CD4-positive, alpha-beta memory T cell (primary cell): ENCODE measurements around the gene PAQR5. TPM values are rescaled to one million over a fixed set of nuclear protein-coding genes. Genes with fewer than 3 reads are reported as not detected.

Experiments
- CTCF ChIA-PET: fragments of 350-600 bp; sonication (Branson Sonifier 250); formaldehyde crosslinking; loops from one replicate; lab custom pipeline; 2021; ENCODE audit warnings: inconsistent platforms; ENCODE audit not compliant: partially characterized antibody; lab: Charles Lee
- POLR2A ChIA-PET: fragments of 350-600 bp; sonication (Branson Sonifier 250); formaldehyde crosslinking; loops from one replicate; lab custom pipeline; 2021; ENCODE audit not compliant: partially characterized antibody; lab: Charles Lee
- DNase-seq, 5 donors: peaks; one replicate each; pipeline versions ENCODE4 v3.0.0 to v3.0.0-alpha.2; 2020 to 2022; ENCODE audit warnings: mixed read lengths in 1 of 5
- H3K27ac ChIP-seq: one replicate; pipeline ENCODE4 v1.7.0; 2013; ENCODE audit warnings: low read depth, low read length
- H3K27me3 ChIP-seq: 2 replicates; pipeline ENCODE4 v1.7.0; 2013; ENCODE audit warnings: mild to moderate bottlenecking, low read length, moderate library complexity; ENCODE audit not compliant: insufficient read depth
- H3K36me3 ChIP-seq: 2 replicates; pipeline ENCODE4 v1.7.0; 2013; ENCODE audit warnings: mild to moderate bottlenecking, low read length, moderate library complexity; ENCODE audit not compliant: insufficient read depth
- H3K4me1 ChIP-seq: 2 replicates; pipeline ENCODE4 v1.7.0; 2013; ENCODE audit warnings: mild to moderate bottlenecking, low read length, moderate library complexity; ENCODE audit not compliant: insufficient read depth
- H3K4me3 ChIP-seq, 2 donors: one replicate each; pipeline ENCODE4 v1.7.0; 2013; ENCODE audit warnings: low read length in 2 of 2, mild to moderate bottlenecking in 1 of 2
- H3K9me3 ChIP-seq, 2 donors: one replicate each; pipeline ENCODE4 v1.7.0; 2013; ENCODE audit warnings: low read length in 2 of 2, control low read depth in 1 of 2; ENCODE audit not compliant: control insufficient read depth in 1 of 2
- H3K27ac Mint-ChIP-seq, 7 donors: one replicate each; pipeline ENCODE4 v1.8.0; 2020 to 2021; ENCODE audit warnings: mixed read lengths in 7 of 7, mild to moderate bottlenecking in 6 of 7, inconsistent platforms in 3 of 7, moderate library complexity in 3 of 7
- H3K27me3 Mint-ChIP-seq, 2 donors: one replicate each; pipeline ENCODE4 v1.8.0; 2020 to 2021; ENCODE audit warnings: mixed read lengths in 2 of 2
- H3K36me3 Mint-ChIP-seq, 2 donors: one replicate each; pipeline ENCODE4 v1.8.0; 2020 to 2021; ENCODE audit warnings: mixed read lengths in 2 of 2, inconsistent platforms in 1 of 2, mild to moderate bottlenecking in 1 of 2
- H3K4me1 Mint-ChIP-seq, 4 donors: one replicate each; pipeline ENCODE4 v1.8.0; 2020 to 2021; ENCODE audit warnings: mixed read lengths in 4 of 4, mild to moderate bottlenecking in 1 of 4
- H3K4me3 Mint-ChIP-seq, 8 donors: one replicate each; pipeline ENCODE4 v1.8.0; 2020 to 2021; ENCODE audit warnings: mixed read lengths in 8 of 8, mild to moderate bottlenecking in 7 of 8, moderate library complexity in 6 of 8, inconsistent platforms in 3 of 8
- H3K9me3 Mint-ChIP-seq, 8 donors: one replicate each; pipeline ENCODE4 v1.8.0; 2020 to 2021; ENCODE audit warnings: mixed read lengths in 8 of 8, mild to moderate bottlenecking in 5 of 8, inconsistent platforms in 3 of 8, moderate library complexity in 1 of 8
- intact Hi-C: fragments of 100-400 bp; cut with micrococcal nuclease; formaldehyde crosslinking; loops from one replicate; pipeline ENCODE4 v1.15.1; 2023
- polyA plus RNA-seq, 2 donors: library from polyadenylated mRNA; unstranded; fragments of 300-500 nt; fragmentation: Illumina TruSeq; gene quantifications; one replicate each; pipeline ENCODE4 v1.2.3, GENCODE V29; 2021
- total RNA-seq, 2 experiments: library from RNA; stranded (reverse); gene quantifications; one replicate each; pipeline ENCODE4 v1.2.3, GENCODE V29; 2021

The PAQR5 gene, protein sequence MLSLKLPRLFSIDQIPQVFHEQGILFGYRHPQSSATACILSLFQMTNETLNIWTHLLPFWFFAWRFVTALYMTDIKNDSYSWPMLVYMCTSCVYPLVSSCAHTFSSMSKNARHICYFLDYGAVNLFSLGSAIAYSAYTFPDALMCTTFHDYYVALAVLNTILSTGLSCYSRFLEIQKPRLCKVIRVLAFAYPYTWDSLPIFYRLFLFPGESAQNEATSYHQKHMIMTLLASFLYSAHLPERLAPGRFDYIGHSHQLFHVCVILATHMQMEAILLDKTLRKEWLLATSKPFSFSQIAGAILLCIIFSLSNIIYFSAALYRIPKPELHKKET
- total RNA-seq (under 1 TPM in 1 of 2 experiments, not detected in 1; 0.20 TPM), polyA plus RNA-seq (not detected)

GRCh38 chr15:69298697-69299441, at the start of gene PAQR5:
TSS of gene PAQR5 (plus strand) at chr15:69298912. CDS start at chr15:69360081, 61,169 bp downstream.
- Mint-ChIP-seq H3K9me3 (no peaks in the 10 kb centered on the region), H3K4me3 (peak within 1 kb of the TSS; percentile 12 to 71 (median 58)), H3K27ac (no peak within 1 kb of the TSS), H3K36me3 (no peaks in the 10 kb centered on the region), H3K27me3 (peaks cover 19 to 49% of the 10 kb centered on the region in 2 donors), H3K4me1 (peaks cover 0 to 4% (median 3%) of the 10 kb centered on the region in 4 donors)
- H3K4me1 ChIP-seq, result no peaks in the 10 kb centered on the region
- no peak within 1 kb of the TSS for H3K4me3 ChIP-seq
- ChIA-PET POLR2A (no interaction called here), CTCF (no interaction called here)
- peaks cover 17% of the 10 kb centered on the region for H3K27me3 ChIP-seq
- intact Hi-C loops, result no loop called here
- H3K9me3 ChIP-seq, result no peaks in the 10 kb centered on the region
- H3K27ac ChIP-seq, result no peak within 1 kb of the TSS
- no peak for DNase-seq
- no peaks in the 10 kb centered on the region for H3K36me3 ChIP-seq

- intact Hi-C loops, result no loop called here
- ChIA-PET CTCF (no interaction called here), POLR2A (no interaction called here)
- Mint-ChIP-seq H3K4me1 (no peaks in the 10 kb centered on the region), H3K27ac (no peak overlapping the region), H3K27me3 (no peaks in the 10 kb centered on the region), H3K9me3 (peaks cover 0 to 2% (median 0%) of the 10 kb centered on the region in 8 donors), H3K4me3 (no peak overlapping the region), H3K36me3 (peaks cover 2 to 14% of the 10 kb centered on the region in 2 donors)
- Histone ChIP-seq H3K4me1 (no peaks in the 10 kb centered on the region), H3K36me3 (no peaks in the 10 kb centered on the region), H3K4me3 (no peak overlapping the region), H3K9me3 (no peaks in the 10 kb centered on the region), H3K27ac (no peak overlapping the region), H3K27me3 (no peaks in the 10 kb centered on the region)
- no peak for DNase-seq
Measured at GRCh38 chr15:69253156-69253555, 45.6 kb upstream of the PAQR5 start.

DNA sequence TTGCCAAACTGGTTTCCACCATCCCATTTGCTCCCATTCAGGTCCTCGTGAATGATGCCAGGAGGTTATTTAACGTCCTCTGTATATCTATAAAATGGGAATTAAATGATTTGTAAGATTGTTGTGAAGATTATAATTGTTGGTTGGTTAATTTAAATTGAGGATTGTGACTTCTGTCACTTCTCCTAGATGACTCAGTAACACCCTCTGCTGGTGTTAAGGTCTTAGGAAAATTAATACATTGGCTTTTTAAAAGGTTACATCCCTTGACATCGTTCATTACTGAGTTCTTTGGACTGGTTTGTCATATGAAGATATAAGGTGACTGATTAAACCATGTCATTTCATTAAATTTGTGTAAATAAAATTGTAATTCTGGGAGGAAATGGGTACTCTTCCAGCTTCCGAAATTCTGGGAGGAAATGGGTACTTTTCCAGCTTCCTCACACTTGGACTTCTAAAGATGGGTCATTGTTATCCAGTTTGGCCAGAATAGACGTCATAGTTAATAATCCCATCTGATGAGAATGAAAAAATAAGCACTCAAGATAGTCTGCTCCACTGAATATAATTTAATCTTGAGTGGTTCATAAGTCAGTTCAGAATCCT, 33.3 kb upstream of the PAQR5 start:
- no peaks in the 10 kb centered on the region for H3K27me3 ChIP-seq
- H3K4me1 Mint-ChIP-seq, result no peaks in the 10 kb centered on the region
- no peaks in the 10 kb centered on the region for H3K36me3 ChIP-seq
- peak in 4 of 5 donors; percentile 6 to 20 (median 14) for DNase-seq
- H3K9me3 ChIP-seq, result no peaks in the 10 kb centered on the region
- no peaks in the 10 kb centered on the region for H3K9me3 Mint-ChIP-seq
- H3K36me3 Mint-ChIP-seq, result peaks cover 3 to 11% of the 10 kb centered on the region in 2 donors
- no peaks in the 10 kb centered on the region for H3K27me3 Mint-ChIP-seq
- no peak overlapping the region for H3K4me3 Mint-ChIP-seq
- intact Hi-C loops, result no loop called here
- H3K27ac Mint-ChIP-seq, result no peak overlapping the region
- no peaks in the 10 kb centered on the region for H3K4me1 ChIP-seq
- H3K27ac ChIP-seq, result no peak overlapping the region
- CTCF ChIA-PET, result interaction anchor here (0.7 to 2.4 kb wide), 5 partner anchors 24 to 209 kb away, joined by 3 to 9 read pairs (median 5); no protein-coding TSS in a partner anchor
- POLR2A ChIA-PET, result no interaction called here
- H3K4me3 ChIP-seq, result no peak overlapping the region

- no peaks in the 10 kb centered on the region for H3K27me3 ChIP-seq
- H3K9me3 ChIP-seq, result no peaks in the 10 kb centered on the region
- Mint-ChIP-seq H3K9me3 (no peaks in the 10 kb centered on the region), H3K4me1 (no peaks in the 10 kb centered on the region), H3K27me3 (peaks cover 0 to 3% of the 10 kb centered on the region in 2 donors), H3K27ac (no peak overlapping the region), H3K36me3 (peaks cover 0 to 7% of the 10 kb centered on the region in 2 donors), H3K4me3 (no peak overlapping the region)
- no peak for DNase-seq
- H3K36me3 ChIP-seq, result no peaks in the 10 kb centered on the region
- intact Hi-C loops, result no loop called here
- ChIA-PET POLR2A (no interaction called here), CTCF (interaction anchor here (1.1 kb wide), 1 partner anchor 11 kb away, joined by 4 read pairs; no protein-coding TSS in a partner anchor)
- H3K4me1 ChIP-seq, result no peaks in the 10 kb centered on the region
- H3K4me3 ChIP-seq, result no peak overlapping the region
- no peak overlapping the region for H3K27ac ChIP-seq
Measured at GRCh38 chr15:69271217-69271616, 27.5 kb upstream of the PAQR5 start.

DNA sequence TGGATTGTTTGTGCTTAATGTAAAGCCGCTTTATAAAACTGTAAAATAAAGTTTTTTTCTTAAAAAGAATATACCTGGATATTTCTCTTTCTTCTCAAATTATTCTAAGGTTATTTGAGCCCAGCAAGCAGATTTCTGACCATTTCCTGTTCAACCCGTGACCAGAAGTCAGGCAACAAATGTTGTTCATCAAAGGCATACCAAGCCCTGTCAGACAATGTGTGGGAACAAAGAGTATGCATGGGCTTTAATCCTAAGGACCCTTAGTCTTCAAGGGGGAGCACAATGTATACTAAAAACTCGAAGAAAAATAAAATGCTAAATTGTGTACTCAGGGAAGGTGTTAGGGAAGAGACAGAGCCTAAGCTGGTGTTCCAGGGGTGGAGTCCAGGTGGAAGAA, 26.6 kb upstream of the PAQR5 start:
- ChIA-PET POLR2A (no interaction called here), CTCF (no interaction called here)
- Histone ChIP-seq H3K27ac (no peak overlapping the region), H3K4me3 (no peak overlapping the region), H3K27me3 (no peaks in the 10 kb centered on the region), H3K4me1 (no peaks in the 10 kb centered on the region), H3K9me3 (no peaks in the 10 kb centered on the region), H3K36me3 (no peaks in the 10 kb centered on the region)
- Mint-ChIP-seq H3K27me3 (peaks cover 3% of the 10 kb centered on the region in 2 donors), H3K9me3 (peaks cover 0 to under 1% (median 0%) of the 10 kb centered on the region in 8 donors), H3K27ac (no peak overlapping the region), H3K36me3 (peaks cover 0 to 3% of the 10 kb centered on the region in 2 donors), H3K4me3 (no peak overlapping the region), H3K4me1 (no peaks in the 10 kb centered on the region)
- no peak for DNase-seq
- intact Hi-C loops, result no loop called here

DNA sequence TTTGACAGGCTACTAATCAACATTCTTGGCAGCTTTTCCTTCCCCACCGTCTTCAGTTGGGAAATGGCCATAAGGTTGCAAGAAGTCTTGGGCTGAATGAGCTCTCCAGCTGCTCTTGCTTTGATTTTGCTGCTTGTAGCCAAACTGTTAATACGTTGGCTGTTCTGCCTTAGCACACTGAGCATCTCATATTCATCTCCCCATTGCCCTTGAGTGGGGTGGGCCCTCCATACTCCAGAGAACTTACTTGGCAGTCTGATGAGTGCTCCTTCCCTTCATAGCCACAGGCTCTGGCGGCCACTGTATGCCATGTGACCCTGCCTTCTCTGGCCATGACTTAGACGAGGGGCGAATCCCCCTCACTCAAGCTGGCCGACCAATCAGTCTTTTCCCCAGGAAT, 25.8 kb upstream of the PAQR5 start:
- ChIA-PET POLR2A (no interaction called here), CTCF (no interaction called here)
- no peaks in the 10 kb centered on the region for H3K4me1 ChIP-seq
- Mint-ChIP-seq H3K27ac (no peak overlapping the region), H3K9me3 (peaks cover 0 to 2% (median 0%) of the 10 kb centered on the region in 8 donors), H3K4me3 (no peak overlapping the region), H3K27me3 (peaks cover 3% of the 10 kb centered on the region in 2 donors), H3K36me3 (peaks cover 0 to 3% of the 10 kb centered on the region in 2 donors), H3K4me1 (no peaks in the 10 kb centered on the region)
- H3K27ac ChIP-seq, result no peak overlapping the region
- no peak overlapping the region for H3K4me3 ChIP-seq
- H3K9me3 ChIP-seq, result no peaks in the 10 kb centered on the region
- no peaks in the 10 kb centered on the region for H3K36me3 ChIP-seq
- no peaks in the 10 kb centered on the region for H3K27me3 ChIP-seq
- intact Hi-C loops, result no loop called here
- no peak for DNase-seq

DNA sequence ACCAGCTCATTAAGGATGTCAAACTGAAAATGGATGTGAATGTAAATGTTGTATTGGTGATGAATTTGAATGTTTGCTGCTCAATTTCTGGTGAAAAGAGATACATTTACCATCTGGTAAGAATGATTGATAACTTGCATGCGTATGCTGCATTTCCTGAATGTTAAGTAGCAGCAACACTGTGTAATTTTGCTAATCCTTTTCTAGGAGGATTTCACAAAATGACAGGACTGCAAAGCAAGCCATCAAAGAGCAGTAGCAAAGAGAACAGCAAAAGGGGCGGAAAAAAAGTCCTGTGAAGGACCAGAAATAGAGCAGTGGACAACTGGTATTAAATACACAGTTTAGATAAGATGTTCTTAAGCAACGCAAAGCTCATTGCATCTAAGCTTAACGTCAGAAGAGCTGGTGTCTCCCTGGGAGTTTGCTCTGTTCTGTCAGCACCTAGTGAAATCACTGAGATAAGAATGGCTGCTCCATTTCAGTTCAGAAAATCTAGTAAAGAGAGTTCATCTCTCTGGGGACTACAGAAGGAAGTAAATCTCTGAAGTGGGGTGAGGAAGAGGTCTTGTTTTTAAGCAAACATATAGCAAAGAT, 23.5 kb upstream of the PAQR5 start:
- no peak for DNase-seq
- H3K27me3 Mint-ChIP-seq, result peaks cover 3 to 4% of the 10 kb centered on the region in 2 donors
- POLR2A ChIA-PET, result no interaction called here
- H3K27ac Mint-ChIP-seq, result no peak overlapping the region
- CTCF ChIA-PET, result no interaction called here
- H3K9me3 Mint-ChIP-seq, result peaks cover 0 to 2% (median 0%) of the 10 kb centered on the region in 8 donors
- intact Hi-C loops, result no loop called here
- Histone ChIP-seq H3K27ac (no peak overlapping the region), H3K27me3 (no peaks in the 10 kb centered on the region), H3K4me3 (no peak overlapping the region), H3K4me1 (no peaks in the 10 kb centered on the region), H3K36me3 (no peaks in the 10 kb centered on the region), H3K9me3 (no peaks in the 10 kb centered on the region)
- no peaks in the 10 kb centered on the region for H3K4me1 Mint-ChIP-seq
- H3K4me3 Mint-ChIP-seq, result no peak overlapping the region
- no peaks in the 10 kb centered on the region for H3K36me3 Mint-ChIP-seq
